ENCODE measurements around the gene BTN2A1. TPM values are rescaled to one million over a fixed set of nuclear protein-coding genes. Genes with fewer than 3 reads are reported as not detected.
A peak's percentile ranks its signal among the peaks of the same experiment; 100 is the strongest.

BTN2A1 gene
- total RNA-seq, 1 experiment from 2014 or later, result 13.1 TPM

- no peak for DNase-seq
- CTCF ChIA-PET, result no interaction called here
Measured at GRCh38 chr6:26414281-26414680, 43.5 kb upstream of the BTN2A1 start.

GRCh38 chr6:26415036-26415614, 42.6 kb upstream of the BTN2A1 start:
- POLR2A ChIA-PET (ENCODE audit: unreplicated experiment), result interaction anchor here (0.6 kb wide), 1 partner anchor 183 kb away, joined by 6 read pairs; no protein-coding TSS in a partner anchor
- Histone ChIP-seq H3K27me3 (ENCODE audit: low read length) (no peaks in the 10 kb centered on the region), H3K9me3 (ENCODE audit: low read length) (no peaks in the 10 kb centered on the region), H2AFZ (ENCODE audit: low read length) (no peak overlapping the region), H3K36me3 (ENCODE audit: low read depth, low read length) (no peaks in the 10 kb centered on the region), H4K20me1 (ENCODE audit: low read length) (no peaks in the 10 kb centered on the region), H3K4me3 (ENCODE audit: low read length) (no peak overlapping the region), H3K9me2 (replicated peaks; ENCODE audit: low read length) (no peaks in the 10 kb centered on the region), H3K4me1 (ENCODE audit: insufficient read depth, low read length) (no peaks in the 10 kb centered on the region), H3K9ac (ENCODE audit: low read length) (no peak overlapping the region), H3K4me2 (ENCODE audit: low read length) (no peak overlapping the region), H3K79me2 (ENCODE audit: low read length) (no peaks in the 10 kb centered on the region), H3F3A (ENCODE audit: low read length, unreplicated experiment) (no peaks in the 10 kb centered on the region), H3K27ac (ENCODE audit: low read length) (no peak overlapping the region)
- no peak for DNase-seq
- CTCF ChIA-PET, result no interaction called here
- intact Hi-C loops (cut with micrococcal nuclease), result no loop called here
- TF ChIP-seq EZH2 (IDR thresholded peaks at IDR 0.05; ENCODE audit: low read length, unreplicated experiment), result no peak
- TF ChIP-seq EZH2phosphoT487 (IDR thresholded peaks at IDR 0.05; ENCODE audit: borderline replicate concordance, low read length), result no peak
- TF ChIP-seq CTCF (conservative IDR thresholded peaks at IDR 0.05; ENCODE audit: low read depth, low read length), result no peak
- ATAC-seq, result no peak
- no TSS peak for BruUV-seq (replicated peaks)

More at GRCh38 chr6:26414281-26414680, 43.5 kb upstream of the BTN2A1 start:
- Histone ChIP-seq H3K4me3 (ENCODE audit: low read length) (no peak overlapping the region), H3K27me3 (ENCODE audit: low read length) (no peaks in the 10 kb centered on the region), H3K27ac (ENCODE audit: low read length) (no peak overlapping the region), H3K9ac (ENCODE audit: low read length) (no peak overlapping the region), H2AFZ (ENCODE audit: low read length) (no peak overlapping the region), H3K36me3 (ENCODE audit: low read depth, low read length) (no peaks in the 10 kb centered on the region), H3K9me2 (replicated peaks; ENCODE audit: low read length) (no peaks in the 10 kb centered on the region), H3K9me3 (ENCODE audit: low read length) (no peaks in the 10 kb centered on the region), H3K4me2 (ENCODE audit: low read length) (no peak overlapping the region), H4K20me1 (ENCODE audit: low read length) (no peaks in the 10 kb centered on the region), H3F3A (ENCODE audit: low read length, unreplicated experiment) (no peaks in the 10 kb centered on the region), H3K4me1 (ENCODE audit: insufficient read depth, low read length) (no peaks in the 10 kb centered on the region), H3K79me2 (ENCODE audit: low read length) (no peaks in the 10 kb centered on the region)
- no peak for TF ChIP-seq EZH2 (IDR thresholded peaks at IDR 0.05; ENCODE audit: low read length, unreplicated experiment)
- no peak for TF ChIP-seq EZH2phosphoT487 (IDR thresholded peaks at IDR 0.05; ENCODE audit: borderline replicate concordance, low read length)
- no peak for TF ChIP-seq CTCF (conservative IDR thresholded peaks at IDR 0.05; ENCODE audit: low read depth, low read length)
- POLR2A ChIA-PET (ENCODE audit: unreplicated experiment), result no interaction called here
- intact Hi-C loops (cut with micrococcal nuclease), result no loop called here
- ATAC-seq, result no peak
- no TSS peak for BruUV-seq (replicated peaks)

GRCh38 chr6:26415791-26416190, 42.0 kb upstream of the BTN2A1 start:
- no peak overlapping the region for H3K4me2 ChIP-seq (ENCODE audit: low read length)
- POLR2A ChIA-PET (ENCODE audit: unreplicated experiment), result interaction anchor here (0.6 kb wide), 1 partner anchor 183 kb away, joined by 6 read pairs; no protein-coding TSS in a partner anchor

More at GRCh38 chr6:26415791-26416190, 42.0 kb upstream of the BTN2A1 start:
- intact Hi-C loops (cut with micrococcal nuclease), result no loop called here
- H3K27ac ChIP-seq (ENCODE audit: low read length), result no peak overlapping the region
- H2AFZ ChIP-seq (ENCODE audit: low read length), result no peak overlapping the region
- no peaks in the 10 kb centered on the region for H3K27me3 ChIP-seq (ENCODE audit: low read length)
- BruUV-seq (replicated peaks), result no TSS peak
- no peak overlapping the region for H3K4me3 ChIP-seq (ENCODE audit: low read length)
- CTCF ChIA-PET, result no interaction called here
- TF ChIP-seq EZH2 (IDR thresholded peaks at IDR 0.05; ENCODE audit: low read length, unreplicated experiment), result no peak
- TF ChIP-seq CTCF (conservative IDR thresholded peaks at IDR 0.05; ENCODE audit: low read depth, low read length), result no peak
- no peak for TF ChIP-seq EZH2phosphoT487 (IDR thresholded peaks at IDR 0.05; ENCODE audit: borderline replicate concordance, low read length)
- no peaks in the 10 kb centered on the region for H3K9me2 ChIP-seq (replicated peaks; ENCODE audit: low read length)
- no peaks in the 10 kb centered on the region for H3F3A ChIP-seq (ENCODE audit: low read length, unreplicated experiment)
- no peak for ATAC-seq
- H3K9me3 ChIP-seq (ENCODE audit: low read length), result no peaks in the 10 kb centered on the region
- peak; percentile 14 for DNase-seq
- H3K9ac ChIP-seq (ENCODE audit: low read length), result no peak overlapping the region
- no peaks in the 10 kb centered on the region for H3K36me3 ChIP-seq (ENCODE audit: low read depth, low read length)
- no peaks in the 10 kb centered on the region for H4K20me1 ChIP-seq (ENCODE audit: low read length)
- H3K4me1 ChIP-seq (ENCODE audit: insufficient read depth, low read length), result peaks cover 4% of the 10 kb centered on the region; the same call in 1 of the 2 replicates
- H3K79me2 ChIP-seq (ENCODE audit: low read length), result no peaks in the 10 kb centered on the region
